H4 (cell line): ENCODE measurements around the gene SEC14L3. TPM values are rescaled to one million over a fixed set of nuclear protein-coding genes. Genes with fewer than 3 reads are reported as not detected.
"Not testable (repeated sequence)": the region's sequence is repeated elsewhere in the genome, so short reads cannot be mapped to it uniquely, and the experiment has no call there.

Experiments used
- DNase-seq: peaks from one replicate; pipeline ENCODE4 v3.0.0-alpha.2; 2015; ENCODE audit warnings: low spot score
- total RNA-seq: library from RNA; depleted of rRNA; stranded (reverse); fragments of >200 nt; shearing (Covaris generic); gene quantifications from 2 replicates; pipeline ENCODE4 v1.2.3, GENCODE V29; 2014

SEC14L3 gene
- total RNA-seq, 1 experiment from 2014 or later, result not detected

DNA sequence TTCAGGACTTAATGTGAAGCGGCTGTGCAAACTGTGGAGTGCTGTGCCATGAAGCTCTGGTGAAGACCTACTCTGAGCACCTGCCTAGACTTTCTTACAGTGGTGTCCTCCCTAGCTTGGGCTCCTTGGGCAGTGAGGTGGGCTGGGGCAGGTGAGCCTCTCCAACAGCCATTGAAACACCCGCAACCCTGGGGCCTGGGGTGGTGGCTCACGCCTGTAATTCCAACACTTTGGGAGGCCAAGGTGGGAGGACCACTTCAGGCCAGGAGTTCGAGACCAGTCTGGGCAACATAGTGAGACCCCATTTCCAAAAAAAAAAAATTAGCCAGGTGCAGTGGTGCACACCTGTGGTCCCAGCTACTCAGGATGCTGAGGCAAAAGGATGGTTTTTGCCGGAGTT, 14.3 kb upstream of the SEC14L3 start:
- no peak for DNase-seq

DNA sequence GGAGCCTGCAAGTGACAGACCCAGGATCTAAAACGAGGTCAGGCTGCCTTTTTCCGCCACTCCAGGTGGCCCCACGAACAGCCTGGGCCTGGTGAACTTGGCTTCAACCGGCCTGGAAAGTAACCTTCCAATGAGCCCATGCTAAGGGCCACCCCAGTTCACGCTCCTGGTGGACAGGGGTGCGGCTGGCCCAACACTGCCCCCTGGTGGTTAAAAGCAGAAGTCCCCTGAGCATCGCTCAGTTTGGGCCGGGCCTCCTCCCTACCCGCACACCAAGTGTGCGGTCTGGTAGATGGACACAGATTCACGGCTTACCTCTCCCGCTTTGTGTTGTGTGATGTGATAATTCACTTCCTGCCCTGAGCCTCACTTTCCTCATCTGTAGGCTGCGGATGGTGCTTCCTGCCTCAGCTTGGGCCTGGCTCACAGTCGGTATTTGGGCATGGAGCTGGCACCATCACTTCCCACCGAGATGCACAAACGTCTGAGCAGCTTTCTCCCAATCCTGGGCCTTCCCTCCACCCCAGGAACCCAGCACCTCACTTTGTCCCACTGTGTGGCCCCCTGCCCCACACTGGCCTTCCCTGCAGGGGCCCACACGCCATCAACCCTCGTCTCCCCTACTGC, 13.7 kb upstream of the SEC14L3 start:
- peak; percentile 17 for DNase-seq

DNA sequence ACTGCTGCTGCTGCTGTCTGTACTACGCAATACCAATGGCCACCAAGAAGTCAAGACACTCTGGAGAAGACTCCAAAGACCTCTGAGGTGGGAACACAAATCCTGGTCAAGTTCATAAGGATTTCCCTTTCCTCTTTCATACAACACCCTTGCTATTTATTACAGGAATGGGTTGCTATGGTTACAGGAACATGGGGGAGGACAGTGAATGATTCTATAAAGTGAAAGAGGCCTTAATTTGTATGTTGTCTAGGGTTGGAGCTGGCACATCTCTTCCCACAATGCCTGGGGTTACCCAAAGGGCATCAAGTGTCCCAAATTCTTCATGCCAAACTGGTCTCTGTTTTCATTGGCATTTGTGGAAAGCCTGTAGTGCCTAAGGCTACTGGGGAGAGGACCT, 11.4 kb upstream of the SEC14L3 start:
- DNase-seq, result no peak

GRCh38 chr22:30481711-30482110, 9.9 kb upstream of the SEC14L3 start:
- no peak for DNase-seq

- DNase-seq, result no peak
Measured at GRCh38 chr22:30479981-30480380, 8.2 kb upstream of the SEC14L3 start.

DNA sequence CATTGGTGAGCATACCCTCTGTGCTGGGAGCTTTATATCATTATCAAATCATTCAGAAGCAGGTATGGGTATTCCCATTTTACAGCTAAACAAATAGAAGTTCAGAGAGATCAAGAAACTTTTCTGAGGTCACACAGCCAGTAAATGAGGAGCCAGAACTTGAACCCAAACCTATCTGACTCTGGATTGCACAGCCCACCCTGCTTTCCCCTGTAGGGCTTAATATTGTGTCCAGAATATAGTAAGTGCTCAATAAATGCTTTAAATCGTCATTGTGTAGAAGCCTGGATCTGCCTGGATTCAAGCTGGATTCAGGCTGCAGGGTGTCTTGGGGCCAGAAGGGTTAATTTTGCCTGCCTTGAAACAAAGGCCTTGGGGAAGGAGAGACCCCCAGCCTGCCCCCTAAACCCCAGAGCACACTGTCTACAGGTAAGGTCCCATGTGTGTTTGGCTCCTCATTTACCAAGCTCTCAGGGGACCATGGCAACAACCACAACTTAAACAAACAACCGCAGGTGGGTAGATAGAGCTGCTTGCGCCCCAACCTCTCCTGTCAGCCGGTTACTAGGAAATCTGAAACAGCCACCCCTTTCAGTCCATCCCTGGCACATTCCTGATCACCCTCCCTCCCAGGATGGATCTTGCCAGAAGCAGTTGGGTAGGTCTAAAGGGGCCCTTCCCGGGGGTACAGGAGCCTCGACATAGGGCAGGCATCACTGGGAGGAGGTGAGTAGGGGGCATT, 3.0 kb upstream of the SEC14L3 start:
- no peak for DNase-seq

DNA sequence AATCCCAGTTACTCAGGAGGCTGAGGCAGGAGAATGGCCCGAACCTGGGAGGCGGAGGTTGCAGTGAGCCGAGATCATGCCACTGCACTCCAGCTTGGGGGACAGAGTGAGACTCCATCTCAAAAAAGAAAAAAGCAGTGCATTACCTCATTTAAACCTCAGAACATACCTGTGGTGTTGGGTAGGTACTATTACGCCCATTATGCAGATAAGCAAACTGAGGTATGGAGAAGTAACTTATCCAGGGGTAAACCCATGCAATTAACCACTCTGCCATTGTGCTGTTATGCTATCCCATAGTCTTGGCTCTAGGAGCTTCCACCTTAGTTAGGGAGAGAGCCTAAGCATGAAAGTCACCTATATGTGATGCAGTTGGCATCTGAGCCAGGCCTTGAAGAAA, 2.3 kb upstream of the SEC14L3 start:
- no peak for DNase-seq

- no peak for DNase-seq
Measured at GRCh38 chr22:30472994-30473720, 1.3 kb upstream of the SEC14L3 start.

DNA sequence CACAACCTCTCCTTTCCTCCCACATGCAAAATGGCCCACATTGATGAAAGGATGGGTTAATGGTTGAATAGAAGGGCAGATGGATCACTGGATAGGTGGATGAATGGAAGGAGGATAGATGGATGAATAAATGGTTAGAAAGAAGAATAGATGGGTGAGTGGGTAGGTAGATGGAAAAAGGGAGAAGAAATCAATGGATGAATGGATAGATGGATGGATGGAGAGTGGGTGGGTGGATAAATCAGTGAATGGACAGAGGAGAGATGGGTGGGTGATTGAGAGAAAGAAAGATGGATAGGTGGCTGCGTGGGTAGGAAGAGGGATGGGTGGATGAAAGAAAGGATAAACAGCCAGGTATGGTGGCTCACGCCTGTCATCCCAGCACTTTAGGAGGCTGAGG, 1.2 kb downstream of the SEC14L3 start:
- no peak for DNase-seq

- no peak for DNase-seq
Measured at GRCh38 chr22:30469165-30469564, 2.7 kb downstream of the SEC14L3 start.

DNA sequence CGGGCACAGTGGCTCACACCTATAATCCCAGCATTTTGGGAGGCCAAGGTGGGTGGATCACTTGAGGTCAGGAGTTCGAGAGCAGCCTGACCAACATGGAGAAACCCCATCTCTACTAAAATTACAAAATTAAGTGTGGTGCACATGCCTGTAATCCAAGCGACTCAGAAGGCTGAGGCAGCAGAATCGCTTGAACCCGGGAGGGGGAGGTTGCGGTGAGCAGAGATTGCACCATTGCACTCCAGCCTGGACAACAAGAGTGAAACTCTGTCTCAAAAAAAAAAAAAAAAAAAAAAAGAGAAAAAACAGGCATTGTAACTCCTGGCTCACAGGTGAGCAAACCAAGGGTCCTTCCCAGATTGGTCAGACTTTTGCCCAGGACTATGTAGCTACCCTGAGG, 11.3 kb downstream of the SEC14L3 start:
- DNase-seq, result not testable (repeated sequence)

- no peak for DNase-seq
Measured at GRCh38 chr22:30460147-30460546, 11.7 kb downstream of the SEC14L3 start.

DNA sequence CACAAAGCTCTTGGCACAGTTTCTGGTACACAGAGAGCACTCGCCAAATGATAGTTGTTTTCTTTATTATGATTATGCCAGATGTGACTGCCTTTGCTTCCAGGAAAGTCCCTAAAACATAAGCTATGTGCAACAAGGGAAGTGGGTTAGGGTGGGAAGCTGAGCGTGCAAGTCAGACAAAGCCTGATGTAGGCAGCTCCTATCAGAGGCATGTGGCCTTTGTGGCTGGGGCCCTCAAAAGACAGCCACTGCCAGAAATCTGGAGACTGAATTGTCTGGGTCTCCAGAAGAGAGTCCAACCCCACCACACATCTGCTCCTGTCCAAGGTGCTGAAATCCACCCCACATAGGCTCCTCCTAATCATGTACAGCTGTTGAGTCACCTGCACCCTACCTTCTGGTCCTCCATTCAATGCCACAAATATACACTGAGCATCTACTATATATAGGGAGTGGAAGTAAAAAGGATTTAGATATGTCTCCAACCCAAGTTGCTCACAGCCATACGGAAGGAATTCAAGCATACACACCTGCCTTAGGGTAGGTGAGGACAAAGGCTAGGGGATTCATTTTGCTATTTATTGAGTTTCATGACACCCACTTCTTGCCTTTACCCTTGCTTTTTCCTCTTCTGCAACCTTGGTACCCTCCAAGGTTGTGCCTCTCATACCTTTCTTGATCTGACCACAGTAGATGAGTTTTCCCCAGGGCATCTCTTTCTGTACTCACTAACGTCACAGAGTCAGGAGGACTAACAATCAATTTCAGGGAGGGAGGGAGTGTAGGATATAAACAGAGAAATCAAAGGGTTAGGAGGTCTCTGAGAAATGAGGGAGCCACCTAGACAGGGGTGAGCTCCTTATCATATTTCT, 12.4 kb downstream of the SEC14L3 start:
- no peak for DNase-seq

GRCh38 chr22:30457981-30458380, 13.8 kb downstream of the SEC14L3 start:
- DNase-seq, result no peak

GRCh38 chr22:30455075-30455840, 16.6 kb downstream of the SEC14L3 start:
- no peak for DNase-seq

DNA sequence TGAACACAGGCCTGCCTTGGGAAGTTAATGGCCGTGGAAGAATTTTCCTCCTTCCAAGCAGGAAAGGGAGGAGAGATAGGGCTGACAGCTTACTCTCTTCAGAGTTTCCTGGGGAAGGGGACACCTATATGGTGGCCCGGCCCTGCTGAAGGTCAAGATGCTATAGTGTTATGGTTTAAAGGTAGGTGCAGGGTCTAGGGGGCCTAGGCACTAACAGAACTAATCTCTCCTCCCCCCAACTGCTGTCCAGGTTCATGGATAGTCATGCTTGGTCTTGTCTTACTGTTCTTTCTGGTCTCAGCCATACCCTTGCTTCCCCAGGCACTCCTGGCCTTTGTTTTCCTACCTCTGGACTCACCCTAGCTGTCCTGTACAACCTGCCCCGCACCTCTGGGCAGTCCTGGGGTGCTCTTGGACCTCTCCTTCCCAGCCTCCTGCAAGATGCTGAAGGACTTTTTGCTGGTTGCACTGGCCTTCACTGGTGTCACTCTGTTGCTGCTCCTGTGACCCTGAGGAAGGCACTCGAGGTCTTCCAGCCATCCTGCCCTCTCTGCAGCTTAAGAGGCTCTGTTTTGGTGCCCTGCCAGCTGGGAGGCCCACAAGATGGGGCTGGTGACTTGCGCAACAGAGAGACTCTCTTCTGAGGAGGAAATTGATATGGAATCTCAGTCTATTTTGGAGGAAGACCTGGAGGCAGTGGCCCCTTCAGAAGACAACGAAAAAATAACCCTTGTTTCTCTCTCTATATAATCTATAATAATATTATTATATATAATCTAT, 17.9 kb downstream of the SEC14L3 start:
- DNase-seq, result no peak

- DNase-seq, result no peak
Measured at GRCh38 chr22:30452861-30453260, 19.0 kb downstream of the SEC14L3 start.

- not testable (repeated sequence) for DNase-seq
Measured at GRCh38 chr22:30451488-30451887, 20.3 kb downstream of the SEC14L3 start.

DNA sequence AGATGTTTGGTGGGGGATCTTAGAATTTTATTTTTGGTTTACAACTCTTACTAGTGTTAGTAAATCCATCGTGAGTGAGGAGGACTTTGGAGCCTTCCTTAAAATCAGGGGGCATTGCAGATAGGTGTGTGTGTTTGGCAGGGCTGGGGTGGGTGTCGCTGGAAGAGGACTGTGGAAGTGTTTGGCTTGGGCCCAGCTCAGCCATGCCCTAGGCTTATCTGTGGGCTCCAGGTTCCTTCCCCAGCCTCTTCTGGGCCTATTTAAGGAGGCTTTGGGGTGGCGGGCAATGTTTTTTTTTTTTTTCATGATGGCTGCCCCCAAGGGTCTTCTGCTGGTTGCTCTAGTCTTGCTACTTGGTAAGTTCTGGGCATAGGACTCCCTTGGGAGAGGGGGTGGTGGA, 24.2 kb downstream of the SEC14L3 start:
- DNase-seq, result no peak

- no peak for DNase-seq
Measured at GRCh38 chr22:30445438-30446145, 26.2 kb downstream of the SEC14L3 start.
